NCI-H146 treated with DMSO at 0.1 percent for 48 hours (cell line): Measurements from ENCODE around the gene MMS22L.

Experiments
- DNase-seq: peaks from one replicate; lab custom pipeline; 2025; ENCODE audit not compliant: unreplicated experiment; lab: John Stamatoyannopoulos, UW

The MMS22L gene

DNA sequence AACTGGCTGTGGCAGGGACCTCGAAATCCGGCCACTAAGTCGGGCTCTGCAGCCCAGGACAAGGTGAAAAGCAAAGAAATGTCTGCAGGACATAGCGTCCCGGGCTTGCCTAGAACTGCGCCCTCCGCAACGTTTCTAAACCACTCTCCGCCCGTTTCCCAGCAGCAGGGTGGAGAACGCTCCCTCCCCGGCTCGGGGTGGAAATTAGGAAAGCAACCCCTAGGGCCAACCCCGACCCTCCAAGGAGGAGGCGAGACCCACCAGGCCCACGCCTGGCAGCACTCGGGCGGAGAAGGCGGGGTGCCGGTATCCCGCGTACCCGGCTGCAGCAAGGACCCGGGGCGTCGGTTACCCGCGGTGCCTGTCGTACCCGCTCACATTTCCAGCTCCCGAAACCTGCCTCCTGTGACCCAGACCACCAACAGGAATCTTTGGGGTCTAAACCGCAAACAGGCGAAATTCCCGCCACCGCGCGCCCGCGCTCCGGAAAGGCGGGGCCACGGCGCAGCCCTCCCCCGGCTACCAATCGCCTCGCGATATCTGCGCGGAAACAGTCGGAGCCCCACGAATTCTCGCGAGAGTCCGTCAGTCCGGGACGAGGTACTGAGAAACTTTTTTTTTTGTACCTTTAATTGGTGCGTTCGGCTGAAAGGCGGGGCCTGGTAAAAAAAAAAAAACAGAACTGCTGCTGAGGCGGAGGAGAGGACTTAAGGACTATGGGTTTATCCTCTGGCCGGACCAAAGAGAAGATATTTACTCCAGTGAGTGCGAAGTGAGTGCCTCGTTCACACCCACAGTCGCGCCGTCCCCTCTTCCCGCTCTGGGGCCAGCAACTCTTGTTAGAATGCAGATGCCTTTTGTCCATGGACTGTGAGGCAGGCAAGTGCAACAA, at the start of gene MMS22L:
Gene MMS22L, minus strand, starts transcription at position 491 of the 892 bp plus-strand sequence. CDS start 739 bp downstream, outside the sequence.
- DNase-seq = peak; percentile 90

- no peak for DNase-seq
Measured at GRCh38 chr6:97322811-97323210, 39.8 kb upstream of the MMS22L start.

DNA sequence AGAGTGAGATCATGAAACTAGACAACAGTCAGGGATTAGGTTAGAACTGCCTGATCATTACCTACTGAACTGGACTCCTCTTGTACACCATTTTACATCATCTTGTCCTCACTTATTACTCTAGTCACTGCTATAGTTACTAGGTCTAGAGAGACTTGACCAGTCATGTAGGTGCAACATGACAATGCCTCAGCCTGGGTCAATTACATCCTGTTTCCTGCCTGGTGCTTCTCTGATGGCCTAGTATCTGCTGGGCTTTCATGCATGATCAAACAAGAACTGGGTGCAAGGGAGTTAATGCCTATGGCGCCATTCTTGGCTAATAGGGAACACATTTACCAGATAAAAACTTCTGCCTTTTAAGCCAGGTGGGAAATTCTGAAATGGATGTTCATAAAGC, 39.2 kb upstream of the MMS22L start:
- no peak for DNase-seq

- DNase-seq = no peak
Measured at GRCh38 chr6:97316978-97317377, 34.0 kb upstream of the MMS22L start.

DNA sequence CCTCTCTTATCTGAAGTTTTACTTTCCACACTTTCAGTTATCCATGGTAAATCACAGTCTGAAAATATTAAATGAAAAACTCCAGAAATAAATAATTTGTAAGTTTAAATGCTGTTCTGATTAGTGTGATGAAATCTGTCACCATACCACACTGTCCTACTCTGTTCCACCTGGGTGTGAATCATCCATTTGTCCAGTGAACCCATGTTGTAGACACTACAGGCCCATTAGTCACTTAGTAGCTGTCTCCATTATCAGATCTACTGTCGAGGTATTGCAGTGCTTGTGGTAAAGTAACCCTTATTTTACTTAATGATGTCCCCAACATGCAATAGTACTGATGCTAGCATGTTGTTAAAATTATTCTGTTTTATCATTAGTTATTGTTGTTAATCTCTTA, 29.2 kb upstream of the MMS22L start:
- DNase-seq = no peak

DNA sequence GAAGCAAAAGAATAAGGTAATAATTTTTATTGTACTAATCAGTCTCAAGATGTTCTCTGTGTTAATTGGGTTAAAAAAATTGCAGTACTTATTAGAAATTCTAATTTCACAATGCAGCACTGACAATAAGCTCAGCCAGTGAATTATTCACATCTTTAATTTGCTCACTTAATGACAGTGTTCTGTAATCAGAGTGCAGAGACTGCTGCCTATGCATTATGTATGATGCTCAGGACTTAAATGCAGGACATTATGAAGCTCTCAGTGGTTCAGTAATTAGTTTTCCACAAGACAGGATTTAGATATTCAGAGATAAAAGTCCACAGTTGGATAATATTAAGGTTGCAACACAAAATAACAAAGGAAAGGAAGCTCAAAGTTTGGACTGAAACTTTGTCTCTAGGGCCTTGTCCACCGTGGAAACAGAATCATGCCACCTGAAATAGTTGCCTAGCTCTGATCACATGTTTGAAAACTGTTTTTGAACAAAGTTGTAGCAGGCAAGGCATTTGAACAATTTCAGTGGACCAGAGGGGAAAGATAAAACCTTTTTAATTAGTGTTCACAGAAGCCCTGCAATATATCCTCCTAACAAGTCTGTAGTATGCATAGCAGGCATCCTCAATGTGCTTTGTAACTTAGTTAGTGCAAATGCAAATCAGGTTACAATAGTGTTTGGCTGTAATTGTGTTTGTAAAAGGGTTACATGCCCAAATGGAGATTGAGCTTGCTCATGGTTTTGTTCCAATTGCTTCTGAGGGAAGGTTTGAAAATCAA, 23.7 kb upstream of the MMS22L start:
- no peak for DNase-seq

DNA sequence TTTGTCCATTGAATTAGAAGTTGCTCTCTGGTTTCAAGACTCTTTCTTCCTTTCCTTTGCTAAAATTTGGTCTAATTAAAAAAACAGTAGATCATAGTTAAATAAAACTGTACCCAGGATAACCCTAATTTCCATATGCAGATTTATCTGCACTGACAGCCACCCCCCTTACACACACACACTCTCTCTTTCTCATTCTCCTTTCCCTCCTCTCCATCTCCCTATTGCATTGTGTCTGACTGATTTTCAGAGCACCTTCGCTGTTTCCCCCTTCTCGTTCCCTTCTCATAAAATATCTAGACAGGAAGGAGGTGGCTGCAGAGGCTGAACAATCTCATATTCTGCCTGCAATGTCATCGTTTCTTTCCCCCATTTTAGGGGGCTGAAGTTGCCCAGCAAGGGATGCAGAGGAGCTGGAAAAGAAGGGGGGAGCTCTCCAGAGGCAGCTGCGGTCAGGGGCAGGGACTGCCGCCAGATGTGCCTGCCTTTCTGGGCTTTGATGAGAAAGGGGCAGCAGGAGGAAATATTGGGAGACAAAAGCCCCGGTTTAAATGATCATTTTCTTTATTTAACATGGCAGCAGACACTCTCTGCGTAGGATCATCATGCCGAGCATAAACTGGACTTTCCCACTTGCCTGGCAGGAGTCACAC, 22.5 kb upstream of the MMS22L start:
- DNase-seq = peak; percentile 22

DNA sequence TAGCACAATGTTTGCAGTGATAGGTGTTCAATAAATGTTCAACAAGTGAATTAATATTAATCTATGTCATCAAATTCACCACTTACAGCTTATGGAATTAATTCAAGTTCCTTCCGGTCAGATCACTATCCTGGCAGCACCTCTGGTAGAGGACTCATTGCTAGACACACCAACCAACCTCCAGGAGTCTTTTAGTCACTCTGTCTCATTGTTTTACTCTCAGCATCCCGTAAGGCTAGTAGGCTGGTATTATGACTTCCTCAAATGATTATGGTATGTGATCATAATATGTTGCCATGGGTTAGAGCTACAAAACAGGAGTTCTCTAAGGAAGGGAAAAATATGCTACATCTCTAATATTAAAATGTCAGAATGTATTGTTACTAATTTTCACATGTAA, 21.7 kb upstream of the MMS22L start:
- no peak for DNase-seq

DNA sequence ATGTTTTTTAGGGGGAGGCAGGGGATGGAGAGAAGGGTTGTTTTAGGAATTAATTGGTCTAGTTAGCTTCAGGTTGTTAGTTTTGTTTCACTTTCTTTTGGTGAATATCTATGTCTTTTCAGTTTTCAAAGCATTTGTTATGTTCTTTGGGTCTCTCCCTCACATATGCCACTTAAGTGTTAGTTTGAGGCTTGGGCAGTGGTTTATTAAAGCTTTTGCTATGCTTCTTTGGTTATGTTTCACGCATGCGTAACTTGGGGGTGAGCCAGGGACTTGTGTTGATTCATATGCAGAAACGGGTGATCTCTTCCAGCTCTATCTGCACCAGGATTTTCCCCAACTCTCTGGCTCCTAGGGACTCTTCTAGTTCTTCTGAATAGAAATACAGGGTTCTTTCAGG, 11.4 kb upstream of the MMS22L start:
- no peak for DNase-seq

DNA sequence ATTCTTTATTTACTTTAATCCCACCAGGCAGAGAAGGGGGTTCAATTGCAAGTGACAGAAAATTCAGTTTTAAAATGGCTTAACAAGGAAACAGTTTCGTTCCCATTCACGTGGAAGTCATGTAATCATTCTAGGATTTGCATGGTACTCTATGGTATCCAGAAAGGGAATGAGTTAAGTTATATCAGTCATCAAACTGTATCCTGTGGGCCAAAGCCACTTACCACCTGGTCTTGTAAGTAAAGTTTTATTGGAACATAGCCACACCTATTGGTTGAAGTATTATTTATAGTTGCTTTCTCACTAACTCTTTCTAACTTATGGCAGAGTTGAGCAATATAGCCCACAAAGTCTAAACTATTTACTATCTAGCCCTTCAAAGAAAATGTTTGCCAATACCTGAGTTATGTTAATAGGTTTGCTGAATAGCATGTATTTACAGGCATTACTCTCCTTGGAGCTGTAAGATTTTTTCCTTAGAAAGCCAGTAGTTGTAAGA, 10.2 kb upstream of the MMS22L start:
- no peak for DNase-seq

DNA sequence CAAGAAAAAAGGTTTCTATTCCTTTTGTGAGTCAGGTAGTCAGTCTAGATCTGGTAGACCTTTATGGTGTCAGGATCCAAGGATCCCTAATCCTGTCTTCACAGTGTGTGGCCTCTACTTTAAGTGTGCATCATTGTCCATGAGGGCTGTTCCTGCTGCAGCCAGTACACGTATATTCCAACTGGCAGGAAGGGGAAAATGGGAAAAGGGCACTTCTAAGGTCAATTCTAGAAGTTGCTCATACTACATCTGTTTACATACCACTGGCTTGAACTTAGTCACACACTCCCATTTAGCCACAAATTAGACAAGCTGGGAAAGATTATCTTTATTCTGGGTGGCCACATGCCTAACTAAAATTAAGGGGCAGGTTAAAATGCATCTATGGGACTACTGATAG, 9.7 kb upstream of the MMS22L start:
- DNase-seq = no peak

- DNase-seq = no peak
Measured at GRCh38 chr6:97291896-97292295, 8.9 kb upstream of the MMS22L start.

GRCh38 chr6:97289332-97289731, 6.3 kb upstream of the MMS22L start:
- DNase-seq = no peak

GRCh38 chr6:97288188-97288587, 5.2 kb upstream of the MMS22L start:
- peak; percentile 47 for DNase-seq

GRCh38 chr6:97282238-97282725, 734 bp downstream of the MMS22L start:
- no peak for DNase-seq

DNA sequence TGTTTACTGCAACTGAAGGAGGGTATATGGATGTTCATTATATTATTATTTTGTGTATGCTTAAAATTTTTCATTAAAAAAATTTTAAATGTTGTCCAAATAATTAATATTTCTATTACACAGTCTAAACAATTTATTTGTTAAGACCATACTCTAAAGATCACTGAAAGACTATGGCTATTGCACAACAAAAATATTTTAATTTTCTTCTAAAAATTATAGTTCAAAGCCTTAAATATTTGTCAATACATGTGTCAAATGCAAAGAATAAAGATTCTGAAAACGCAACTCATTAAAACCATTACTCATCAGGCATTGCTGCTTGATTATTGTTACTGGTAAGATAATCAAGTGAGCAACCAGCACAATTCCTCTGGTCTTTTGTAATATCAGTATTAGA, 2.2 kb downstream of the MMS22L start:
- DNase-seq = no peak

DNA sequence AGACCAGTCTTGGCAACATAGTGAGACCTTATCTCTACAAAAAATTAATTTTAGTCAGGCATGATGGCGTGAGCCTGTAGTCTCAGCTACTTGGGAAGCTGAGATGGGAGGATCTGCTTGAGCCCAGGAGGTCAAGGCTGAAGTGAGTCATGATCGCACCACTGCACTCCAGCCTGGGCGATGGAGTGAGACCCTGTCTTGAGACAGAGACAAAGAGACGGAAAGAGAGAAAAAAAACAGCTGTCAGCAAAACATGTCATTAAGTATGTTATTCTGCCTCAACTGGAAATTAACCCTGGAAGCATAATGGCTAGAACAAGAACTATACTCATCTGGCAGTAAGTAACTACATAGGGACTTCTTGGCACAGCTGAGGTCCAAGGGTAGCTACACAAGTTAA, 7.2 kb downstream of the MMS22L start:
- no peak for DNase-seq

GRCh38 chr6:97269821-97270220, 13.2 kb downstream of the MMS22L start:
- no peak for DNase-seq

- no peak for DNase-seq
Measured at GRCh38 chr6:97262676-97263075, 20.3 kb downstream of the MMS22L start.

DNA sequence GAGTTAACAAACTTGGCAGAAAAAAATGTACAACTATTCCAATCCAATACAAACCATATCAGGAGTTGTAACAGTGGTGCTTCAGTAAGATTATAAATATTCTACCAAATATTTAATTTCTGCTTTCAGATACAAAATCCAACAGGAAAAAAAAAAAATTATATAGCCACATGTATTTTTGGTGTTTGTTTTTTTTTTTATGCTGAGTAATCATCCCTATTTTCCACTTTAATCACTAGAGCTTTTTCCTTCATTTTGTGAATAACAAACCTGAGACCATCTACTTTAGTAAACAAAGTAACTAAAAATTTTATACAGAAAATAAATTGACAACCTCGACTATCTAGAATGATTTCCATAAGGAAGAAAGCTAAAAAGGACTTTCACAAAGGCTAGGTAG, 36.2 kb downstream of the MMS22L start:
- DNase-seq = no peak

- DNase-seq = no peak
Measured at GRCh38 chr6:97240222-97240621, 42.8 kb downstream of the MMS22L start.
